ENCODE results near the gene BACE1-AS. TPM values are rescaled to one million over a fixed set of nuclear protein-coding genes. Genes with fewer than 3 reads are reported as not detected.
"Not testable (repeated sequence)": the region's sequence is repeated elsewhere in the genome, so short reads cannot be mapped to it uniquely, and the experiment has no call there.

BACE1-AS gene
- total RNA-seq, 1 experiment from 2014 or later: 8.8 TPM

DNA sequence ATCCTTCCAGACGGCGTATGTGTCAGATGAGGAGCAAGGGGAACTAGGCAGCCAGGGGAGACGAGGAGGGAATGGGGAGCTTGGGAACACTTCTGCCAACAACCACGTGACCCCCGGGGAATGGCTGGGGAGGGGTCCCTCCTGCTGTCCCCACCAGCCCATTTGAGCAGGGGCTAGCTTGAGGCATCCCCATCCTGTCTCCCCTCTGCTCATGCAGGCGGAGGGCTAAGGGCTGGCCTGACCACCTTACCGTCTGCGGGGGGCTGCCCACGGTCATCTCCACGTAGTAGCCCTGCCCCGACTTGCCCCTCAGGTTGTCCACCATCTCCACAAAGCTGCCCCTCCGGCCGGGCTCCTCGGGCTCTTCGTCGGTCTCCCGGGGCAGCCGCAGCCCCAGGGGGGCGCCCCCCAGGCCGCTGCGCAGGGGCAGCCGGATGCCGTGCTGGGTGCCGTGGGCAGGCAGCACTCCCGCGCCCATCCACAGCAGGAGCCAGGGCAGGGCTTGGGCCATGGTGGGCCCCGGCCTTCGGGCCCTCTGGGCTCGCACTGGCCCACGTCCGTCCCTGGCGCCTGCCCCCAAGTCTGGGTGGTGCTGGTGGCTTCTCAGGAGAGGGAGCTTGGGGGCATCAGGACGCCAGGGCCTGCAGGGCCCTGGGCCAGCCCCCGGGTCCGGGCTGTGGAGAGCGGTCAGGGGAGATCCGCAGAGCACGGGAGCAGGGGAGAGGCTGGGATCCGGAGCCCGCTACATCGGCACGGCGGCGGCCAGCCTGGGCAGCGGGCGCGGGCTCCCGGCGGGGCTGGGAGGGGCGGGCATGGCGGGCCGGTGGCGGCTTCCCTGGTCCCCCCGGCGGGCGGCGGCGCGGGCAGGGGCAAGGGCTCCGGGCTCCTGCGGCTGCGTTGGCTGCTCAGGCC, 24.4 kb downstream of the BACE1-AS start:
- CTCF ChIA-PET: no interaction called here
- H3K27me3 Mint-ChIP-seq (ENCODE audit: unreplicated experiment): no peaks in the 10 kb centered on the region
- BruUV-seq (replicated peaks): no TSS peak
- H3K36me3 Mint-ChIP-seq (ENCODE audit: insufficient read depth, unreplicated experiment): peaks cover 12% of the 10 kb centered on the region
- no peak for DNase-seq
- H3K4me1 Mint-ChIP-seq (ENCODE audit: low read depth, unreplicated experiment): peaks cover 8% of the 10 kb centered on the region
- peak overlapping the region; percentile 67 for H3K4me3 Mint-ChIP-seq (ENCODE audit: low read depth, unreplicated experiment)
- TF ChIP-seq, protein P1, sequence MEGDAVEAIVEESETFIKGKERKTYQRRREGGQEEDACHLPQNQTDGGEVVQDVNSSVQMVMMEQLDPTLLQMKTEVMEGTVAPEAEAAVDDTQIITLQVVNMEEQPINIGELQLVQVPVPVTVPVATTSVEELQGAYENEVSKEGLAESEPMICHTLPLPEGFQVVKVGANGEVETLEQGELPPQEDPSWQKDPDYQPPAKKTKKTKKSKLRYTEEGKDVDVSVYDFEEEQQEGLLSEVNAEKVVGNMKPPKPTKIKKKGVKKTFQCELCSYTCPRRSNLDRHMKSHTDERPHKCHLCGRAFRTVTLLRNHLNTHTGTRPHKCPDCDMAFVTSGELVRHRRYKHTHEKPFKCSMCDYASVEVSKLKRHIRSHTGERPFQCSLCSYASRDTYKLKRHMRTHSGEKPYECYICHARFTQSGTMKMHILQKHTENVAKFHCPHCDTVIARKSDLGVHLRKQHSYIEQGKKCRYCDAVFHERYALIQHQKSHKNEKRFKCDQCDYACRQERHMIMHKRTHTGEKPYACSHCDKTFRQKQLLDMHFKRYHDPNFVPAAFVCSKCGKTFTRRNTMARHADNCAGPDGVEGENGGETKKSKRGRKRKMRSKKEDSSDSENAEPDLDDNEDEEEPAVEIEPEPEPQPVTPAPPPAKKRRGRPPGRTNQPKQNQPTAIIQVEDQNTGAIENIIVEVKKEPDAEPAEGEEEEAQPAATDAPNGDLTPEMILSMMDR (IDR thresholded peaks at IDR 0.05; ENCODE audit: unreplicated experiment): no peak
- no peak overlapping the region for H3K27ac Mint-ChIP-seq (ENCODE audit: unreplicated experiment)
- no peaks in the 10 kb centered on the region for H3K9me3 Mint-ChIP-seq (ENCODE audit: low read depth, unreplicated experiment)
- intact Hi-C loops (cut with micrococcal nuclease; ENCODE audit: unreplicated experiment): loop anchor here (5.0 kb wide), 1 partner anchor 83 kb away; the partner anchor contains the start of genes PCSK7 and RNF214

DNA sequence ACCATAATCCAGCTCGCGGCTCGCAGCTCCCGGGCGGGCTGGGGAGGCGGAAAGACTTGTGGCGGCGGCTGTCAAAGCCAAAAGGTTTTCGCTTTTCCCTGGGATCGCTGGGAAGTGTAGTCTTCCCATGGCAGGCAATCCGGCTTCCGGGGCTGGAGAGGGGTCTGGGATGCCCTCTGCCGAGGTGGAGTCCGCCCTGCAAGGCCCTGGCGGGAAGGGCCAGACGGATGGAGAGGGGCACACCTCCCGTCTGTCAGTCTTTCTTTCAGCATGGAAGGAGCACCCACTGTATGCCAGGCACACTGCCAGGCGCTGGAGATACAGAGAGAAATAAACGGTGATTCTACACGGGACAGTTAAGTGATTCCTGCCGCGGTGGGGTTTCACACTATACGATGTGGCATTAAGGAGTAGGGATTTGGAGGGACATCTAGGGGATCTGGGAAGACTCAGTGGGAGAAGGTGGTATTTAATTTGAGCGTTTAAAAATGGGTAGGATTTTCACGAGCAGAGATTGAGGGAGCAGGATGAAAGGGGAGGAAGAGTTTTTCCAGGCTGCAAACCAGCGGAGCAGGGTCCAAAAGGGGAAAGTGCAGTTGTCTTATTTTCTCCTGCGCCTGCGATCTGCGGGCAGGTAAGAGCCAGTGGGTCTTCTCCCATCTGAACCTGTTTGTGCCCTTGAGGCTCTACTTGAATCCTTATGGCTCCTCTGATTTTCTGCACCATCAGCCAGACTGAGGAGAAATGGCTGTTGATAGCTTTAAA, 25.2 kb downstream of the BACE1-AS start, which contains the start of gene BACE1:
BACE1 (minus strand) TSS at position 60 of the 765 bp plus-strand sequence. CDS start 461 bp downstream, outside the sequence.
- H3K9me3 Mint-ChIP-seq (ENCODE audit: low read depth, unreplicated experiment): no peaks in the 10 kb centered on the region
- TF ChIP-seq, protein P1 (IDR thresholded peaks at IDR 0.05; ENCODE audit: unreplicated experiment): no peak
- peaks cover 12% of the 10 kb centered on the region for H3K36me3 Mint-ChIP-seq (ENCODE audit: insufficient read depth, unreplicated experiment)
- intact Hi-C loops (cut with micrococcal nuclease; ENCODE audit: unreplicated experiment): loop anchor here (5.0 kb wide), 1 partner anchor 84 kb away; the partner anchor contains the start of genes PCSK7 and RNF214
- peaks cover 8% of the 10 kb centered on the region for H3K4me1 Mint-ChIP-seq (ENCODE audit: low read depth, unreplicated experiment)
- no TSS peak for BruUV-seq (replicated peaks)
- DNase-seq: peak; percentile 73
- H3K27me3 Mint-ChIP-seq (ENCODE audit: unreplicated experiment): no peaks in the 10 kb centered on the region
- H3K4me3 Mint-ChIP-seq (ENCODE audit: low read depth, unreplicated experiment): peak within 1 kb of the TSS; percentile 67
- H3K27ac Mint-ChIP-seq (ENCODE audit: unreplicated experiment): no peak within 1 kb of the TSS
- CTCF ChIA-PET: no interaction called here

DNA sequence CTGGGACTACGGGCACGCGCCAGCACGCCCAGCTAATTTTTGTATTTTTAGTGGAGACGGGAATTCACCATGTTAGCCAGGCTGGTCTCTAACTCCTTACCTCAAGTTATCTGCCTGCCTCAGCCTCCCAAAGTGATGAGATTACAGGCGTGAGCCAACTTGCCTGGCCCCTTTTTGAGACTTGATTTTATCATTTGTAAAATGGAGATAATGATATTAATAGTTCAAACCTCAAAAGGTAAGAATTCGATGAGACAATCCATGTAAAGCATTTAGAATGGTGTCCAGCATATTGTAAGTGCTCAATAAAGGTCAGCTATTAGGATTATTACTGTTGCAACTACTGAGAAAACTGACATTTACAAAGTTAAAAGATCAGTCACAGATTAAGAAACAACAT, 27.6 kb downstream of the BACE1-AS start:
- intact Hi-C loops (cut with micrococcal nuclease; ENCODE audit: unreplicated experiment): loop anchor here (5.0 kb wide), 1 partner anchor 86 kb away; the partner anchor contains the start of genes PCSK7 and RNF214
- BruUV-seq (replicated peaks): no TSS peak
- Mint-ChIP-seq H3K4me3 (ENCODE audit: low read depth, unreplicated experiment) (no peak overlapping the region), H3K27me3 (ENCODE audit: unreplicated experiment) (no peaks in the 10 kb centered on the region), H3K27ac (ENCODE audit: unreplicated experiment) (no peak overlapping the region), H3K9me3 (ENCODE audit: low read depth, unreplicated experiment) (peaks cover 2% of the 10 kb centered on the region), H3K4me1 (ENCODE audit: low read depth, unreplicated experiment) (peaks cover 8% of the 10 kb centered on the region), H3K36me3 (ENCODE audit: insufficient read depth, unreplicated experiment) (peaks cover 12% of the 10 kb centered on the region)
- no peak for DNase-seq
- TF ChIP-seq, protein P1 (IDR thresholded peaks at IDR 0.05; ENCODE audit: unreplicated experiment): no peak
- CTCF ChIA-PET: interaction anchor here (0.7 kb wide), 1 partner anchor 575 kb away, joined by 3 read pairs; no protein-coding TSS in a partner anchor

DNA sequence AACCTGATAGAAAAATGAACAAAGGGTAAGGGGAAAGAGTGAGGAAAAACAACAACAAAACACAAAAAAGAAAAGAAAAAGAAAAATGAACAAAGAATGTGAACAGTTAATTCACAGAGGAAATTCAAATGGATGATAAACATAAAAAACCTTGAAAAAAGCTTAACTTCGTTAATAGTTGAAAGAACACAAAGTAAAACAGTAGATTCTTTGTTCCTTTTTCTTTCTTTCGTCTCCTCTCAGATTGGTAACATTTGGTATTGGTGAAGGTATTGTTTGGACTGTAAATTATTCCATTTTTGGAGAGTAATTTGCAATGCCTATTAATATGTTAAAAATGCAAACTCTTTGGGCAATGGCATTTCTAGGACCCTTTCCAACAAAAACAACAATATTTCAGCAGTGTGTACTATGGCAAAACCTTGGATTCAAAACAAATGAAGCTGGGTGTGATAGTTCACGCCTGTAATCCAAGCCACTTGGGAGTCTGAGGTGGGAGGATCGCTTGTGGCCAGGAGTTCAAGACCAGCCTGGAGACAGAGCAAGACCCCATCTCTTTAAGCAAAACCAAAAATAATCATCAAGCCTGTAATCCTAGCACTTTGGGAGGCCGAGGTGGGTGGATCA, 28.2 kb downstream of the BACE1-AS start:
- H3K4me3 Mint-ChIP-seq (ENCODE audit: low read depth, unreplicated experiment): no peak overlapping the region
- CTCF ChIA-PET: interaction anchor here (0.6 to 0.7 kb wide), 2 partner anchors 381 to 576 kb away, joined by 3 read pairs; no protein-coding TSS in a partner anchor
- DNase-seq: no peak
- peaks cover 8% of the 10 kb centered on the region for H3K4me1 Mint-ChIP-seq (ENCODE audit: low read depth, unreplicated experiment)
- TF ChIP-seq, protein P1 (IDR thresholded peaks at IDR 0.05; ENCODE audit: unreplicated experiment): no peak
- peaks cover 2% of the 10 kb centered on the region for H3K9me3 Mint-ChIP-seq (ENCODE audit: low read depth, unreplicated experiment)
- no peak overlapping the region for H3K27ac Mint-ChIP-seq (ENCODE audit: unreplicated experiment)
- peaks cover 12% of the 10 kb centered on the region for H3K36me3 Mint-ChIP-seq (ENCODE audit: insufficient read depth, unreplicated experiment)
- BruUV-seq (replicated peaks): no TSS peak
- intact Hi-C loops (cut with micrococcal nuclease; ENCODE audit: unreplicated experiment): loop anchor here (5.0 kb wide), 1 partner anchor 87 kb away; the partner anchor contains the start of genes PCSK7 and RNF214
- H3K27me3 Mint-ChIP-seq (ENCODE audit: unreplicated experiment): no peaks in the 10 kb centered on the region

DNA sequence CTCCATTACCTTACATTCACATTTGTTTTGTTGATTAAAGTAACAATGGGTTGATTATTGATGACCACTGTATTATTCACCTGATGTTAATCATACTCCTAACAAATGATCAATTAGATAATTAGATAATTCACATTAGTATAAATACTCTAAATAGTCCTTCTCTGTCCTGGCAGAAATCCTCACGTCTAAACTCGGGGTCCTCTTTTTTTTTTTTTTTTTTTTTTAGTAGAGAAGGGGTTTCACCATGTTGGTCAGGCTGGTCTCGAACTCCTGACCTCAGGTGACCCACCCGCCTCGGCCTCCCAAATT, 36.1 kb downstream of the BACE1-AS start:
- H3K9me3 Mint-ChIP-seq (ENCODE audit: low read depth, unreplicated experiment); H3K27me3 Mint-ChIP-seq (ENCODE audit: unreplicated experiment); H3K4me3 Mint-ChIP-seq (ENCODE audit: low read depth, unreplicated experiment); BruUV-seq (replicated peaks); H3K36me3 Mint-ChIP-seq (ENCODE audit: insufficient read depth, unreplicated experiment); DNase-seq; H3K4me1 Mint-ChIP-seq (ENCODE audit: low read depth, unreplicated experiment); H3K27ac Mint-ChIP-seq (ENCODE audit: unreplicated experiment); intact Hi-C loops (cut with micrococcal nuclease; ENCODE audit: unreplicated experiment): not testable (repeated sequence)
- CTCF ChIA-PET: interaction anchor here (0.7 kb wide), 2 partner anchors 289 to 320 kb away, joined by 5 to 6 read pairs; no protein-coding TSS in a partner anchor
